BJ (cell line): ENCODE results near the gene POU2AF1. TPM values are rescaled to one million over a fixed set of nuclear protein-coding genes. Genes with fewer than 3 reads are reported as not detected.

ENCODE experiments used
- CTCF ChIA-PET: fragments of 350-600 bp; formaldehyde crosslinking; extraction: SDS; loops from one replicate; lab custom pipeline; 2021; ENCODE audit warnings: antibody characterized with exemption, inconsistent platforms; lab: Yijun Ruan, JAX
- POLR2A ChIA-PET: fragments of 300-600 bp; sonication (Branson Sonifier 250); formaldehyde crosslinking; extraction: SDS; loops from one replicate; lab custom pipeline; 2021; ENCODE audit warnings: antibody characterized with exemption; lab: Charles Lee
- DNase-seq: peaks from one replicate; pipeline ENCODE4 v3.0.0-alpha.2; 2011; ENCODE audit warnings: low read depth
- H3K27me3 ChIP-seq: 2 replicates; pipeline ENCODE4 v1.6.0; 2011; ENCODE audit warnings: low read length; ENCODE audit not compliant: control insufficient read depth, insufficient read depth
- H3K36me3 ChIP-seq: 2 replicates; pipeline ENCODE4 v1.5.1; 2011; ENCODE audit warnings: low read length; ENCODE audit not compliant: control insufficient read depth, insufficient read depth
- H3K4me3 ChIP-seq: 2 replicates; pipeline ENCODE4 v1.5.1; 2011; ENCODE audit warnings: low read depth, mild to moderate bottlenecking, control low read depth, low read length
- CTCF ChIP-seq: IDR thresholded peaks from 2 replicates; pipeline ENCODE4 v1.5.1; 2011; ENCODE audit warnings: low read depth, mild to moderate bottlenecking, control low read depth, inconsistent platforms, low read length, moderate library complexity; ENCODE audit not compliant: insufficient read depth
- polyA plus RNA-seq: library from polyadenylated mRNA; depleted of rRNA; stranded (reverse); fragments of >200 nt; gene quantifications from 2 replicates; pipeline ENCODE4 v1.2.3, GENCODE V29; 2011

The POU2AF1 gene
- polyA plus RNA-seq, 1 experiment: not detected

DNA sequence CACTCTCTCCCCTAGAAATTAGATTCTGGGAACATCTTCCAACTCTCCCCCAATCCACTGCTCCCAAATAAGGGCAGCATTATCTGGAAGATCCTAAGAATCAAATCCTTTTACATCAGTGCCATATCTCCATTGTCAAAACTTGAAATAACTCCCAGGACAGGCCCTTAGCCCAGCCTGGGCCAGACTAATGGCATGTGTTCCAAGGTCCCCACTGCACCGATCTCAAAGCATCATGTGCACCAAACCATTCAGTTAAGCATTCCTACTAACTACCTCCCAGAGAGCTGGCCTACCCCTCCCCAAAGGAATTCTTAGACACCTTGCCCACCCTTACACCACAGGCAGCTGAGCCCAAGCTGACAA, 44.2 kb upstream of the POU2AF1 start:
- no peak for TF ChIP-seq CTCF
- DNase-seq: no peak
- Histone ChIP-seq H3K36me3 (no peaks in the 10 kb centered on the region), H3K27me3 (peaks cover 3% of the 10 kb centered on the region), H3K4me3 (no peak overlapping the region)
- ChIA-PET POLR2A (no interaction called here), CTCF (interaction anchor here (0.6 to 16.8 kb wide), 16 partner anchors 9 to 965 kb away, joined by 3 to 231 read pairs (median 5); partner anchors contain the start of gene POU2AF3)

DNA sequence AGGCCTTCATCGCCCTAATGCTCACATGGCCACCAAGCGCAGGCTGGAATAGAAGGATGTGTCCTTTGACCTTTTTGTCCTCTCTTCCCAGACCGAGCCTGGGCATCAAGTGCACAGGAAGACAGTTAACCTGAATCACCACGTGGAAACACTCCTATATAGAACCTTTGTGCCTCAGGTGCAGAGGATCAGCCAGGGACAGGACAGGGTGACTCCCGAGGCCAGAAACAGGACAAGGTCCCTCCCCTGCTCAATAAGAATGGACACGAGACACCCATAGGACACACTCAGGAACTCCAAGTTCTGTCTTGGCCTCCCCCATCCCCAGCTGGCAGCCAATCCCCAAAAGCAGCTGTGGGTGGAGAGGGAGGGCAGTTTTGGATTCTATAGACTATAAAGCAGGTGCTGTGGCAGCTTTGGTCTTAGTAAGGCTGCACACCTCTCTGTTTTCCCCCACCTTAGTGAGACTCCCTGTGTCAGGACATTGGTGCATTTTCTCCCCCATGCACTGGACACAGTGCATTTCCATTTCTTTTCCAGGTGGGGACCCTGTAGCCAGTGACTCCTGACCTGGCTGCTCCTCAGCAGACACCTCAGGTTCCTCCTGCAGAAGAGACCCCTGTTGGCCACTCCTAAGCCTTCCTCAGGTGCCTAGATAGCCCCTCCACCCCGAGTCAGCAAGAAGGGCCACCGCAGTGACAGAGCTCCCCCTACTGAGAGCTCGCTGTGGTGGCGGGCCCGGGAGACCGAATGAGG, 43.6 kb upstream of the POU2AF1 start:
- ChIA-PET POLR2A (no interaction called here), CTCF (interaction anchor here (0.6 to 16.8 kb wide), 18 partner anchors 8 to 965 kb away, joined by 3 to 231 read pairs (median 5); partner anchors contain the start of gene POU2AF3)
- Histone ChIP-seq H3K27me3 (peaks cover 3% of the 10 kb centered on the region), H3K36me3 (no peaks in the 10 kb centered on the region), H3K4me3 (no peak overlapping the region)
- no peak for DNase-seq
- TF ChIP-seq CTCF: peak; percentile 80

DNA sequence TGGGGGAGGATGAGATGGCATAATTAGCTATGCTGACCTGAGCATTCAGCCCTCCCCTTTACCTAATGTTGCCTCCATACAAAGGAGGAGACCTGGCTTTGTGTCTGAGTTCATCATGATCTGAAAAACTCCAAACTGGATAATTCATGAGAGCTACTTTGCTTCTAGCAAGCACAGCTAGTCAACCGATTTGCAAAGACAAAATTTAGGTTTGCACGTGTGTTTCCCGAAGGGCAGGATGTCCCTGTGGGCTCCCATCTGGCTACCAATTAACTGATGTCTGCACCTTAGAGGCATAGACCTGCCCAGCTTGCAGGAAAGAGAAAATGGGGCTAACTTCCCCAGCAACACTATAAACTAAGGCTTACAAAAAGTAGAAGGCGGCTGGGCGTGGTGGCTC, 42.2 kb upstream of the POU2AF1 start:
- Histone ChIP-seq H3K27me3 (peaks cover 2% of the 10 kb centered on the region), H3K36me3 (no peaks in the 10 kb centered on the region), H3K4me3 (no peak overlapping the region)
- CTCF ChIA-PET: interaction anchor here (0.6 to 16.8 kb wide), 6 partner anchors 8 to 138 kb away, joined by 3 to 231 read pairs (median 4); partner anchors contain the start of gene POU2AF3
- POLR2A ChIA-PET: no interaction called here
- no peak for TF ChIP-seq CTCF
- no peak for DNase-seq

GRCh38 chr11:111419641-111420327, 40.7 kb upstream of the POU2AF1 start:
- CTCF ChIA-PET: interaction anchor here (1.0 to 16.8 kb wide), 5 partner anchors 9 to 136 kb away, joined by 3 to 231 read pairs (median 6); no protein-coding TSS in a partner anchor

More at GRCh38 chr11:111419641-111420327, 40.7 kb upstream of the POU2AF1 start:
- Histone ChIP-seq H3K27me3 (peaks cover 2% of the 10 kb centered on the region; the same call in 1 of the 2 replicates), H3K36me3 (no peaks in the 10 kb centered on the region), H3K4me3 (no peak overlapping the region)
- no peak for TF ChIP-seq CTCF
- no peak for DNase-seq
- POLR2A ChIA-PET: no interaction called here
